Right lobe of liver (tissue), 4 donors: Measurements from ENCODE around the gene DYRK1A.

Source experiments
- CTCF ChIP-seq, 4 donors: fragments of 200-600 bp in 3 of 4; fragments of 450-650 bp in 1 of 4; IDR thresholded peaks; one replicate each; pipeline versions ENCODE4 v1.5.1 to v1.8.0; 2016 to 2022; ENCODE audit warnings: antibody characterized with exemption in 4 of 4, mild to moderate bottlenecking in 2 of 4
- POLR2A ChIP-seq: fragments of 450-650 bp; IDR thresholded peaks from one replicate; pipeline ENCODE4 v1.6.1; 2017; ENCODE audit warnings: antibody characterized with exemption, mild to moderate bottlenecking
- donor health status: DM: no; HTN: no; CAD: no.
- donor health status: DM: no; HTN: no; CAD: no.
- donor health status: DM: no; HTN: yes; CAD: no.

- TF ChIP-seq POLR2A = no peak
- no peak for TF ChIP-seq CTCF (IDR thresholded peaks at IDR 0.05)
These were observed 35.8 kb downstream of the DYRK1A start for GRCh38 chr21:37402251-37402867.
